SW480 (cell line): ENCODE results near the gene MRM1.
A peak's percentile ranks its signal among the peaks of the same experiment; 100 is the strongest.

Experiments used
- DNase-seq: peaks from one replicate; pipeline ENCODE4 v3.0.0-alpha.2; 2016; ENCODE audit warnings: low spot score

The MRM1 gene

DNA sequence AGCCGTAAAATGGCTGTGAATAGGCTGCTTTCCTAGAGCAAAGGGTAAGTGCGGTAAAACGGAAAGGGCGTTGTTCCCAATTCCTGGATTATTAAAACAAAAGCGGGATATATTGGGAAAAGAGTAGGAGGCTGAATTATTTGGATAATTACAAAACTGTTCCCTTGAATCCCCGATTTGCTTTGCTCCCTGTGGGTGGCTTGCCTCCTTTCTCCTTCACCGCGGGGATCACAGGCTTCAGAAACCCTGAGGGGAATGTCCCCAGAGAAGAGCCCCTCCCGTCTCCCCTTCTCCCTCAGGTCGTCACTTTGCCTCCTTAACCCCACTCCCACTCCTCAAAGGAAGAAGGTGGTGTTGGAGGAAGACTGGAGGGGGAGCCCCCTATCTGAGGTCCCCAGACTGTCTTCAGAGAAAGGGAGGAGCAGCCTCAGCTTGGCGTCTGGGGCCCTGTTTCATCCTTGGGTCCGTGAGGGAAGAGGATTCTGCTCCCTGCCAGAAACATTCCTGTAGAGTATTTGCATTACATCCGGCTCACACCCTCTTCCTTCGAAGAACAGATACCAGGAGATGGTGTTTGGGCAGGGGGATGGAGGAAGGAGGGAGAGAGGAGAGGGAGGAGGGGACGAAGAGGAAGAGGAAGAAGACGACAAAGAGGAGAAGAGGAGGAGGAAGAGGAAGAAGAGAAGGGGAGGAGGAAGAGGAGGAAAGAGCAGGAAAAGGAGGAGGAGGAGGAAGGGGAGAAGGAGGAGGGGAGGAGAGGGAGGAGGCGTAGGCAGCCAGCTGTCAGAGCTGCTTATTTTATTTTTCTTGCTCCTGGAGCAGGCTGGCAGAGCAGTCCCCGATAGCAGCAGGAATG is 31.8 kb downstream of the MRM1 start:
- no peak for DNase-seq

DNA sequence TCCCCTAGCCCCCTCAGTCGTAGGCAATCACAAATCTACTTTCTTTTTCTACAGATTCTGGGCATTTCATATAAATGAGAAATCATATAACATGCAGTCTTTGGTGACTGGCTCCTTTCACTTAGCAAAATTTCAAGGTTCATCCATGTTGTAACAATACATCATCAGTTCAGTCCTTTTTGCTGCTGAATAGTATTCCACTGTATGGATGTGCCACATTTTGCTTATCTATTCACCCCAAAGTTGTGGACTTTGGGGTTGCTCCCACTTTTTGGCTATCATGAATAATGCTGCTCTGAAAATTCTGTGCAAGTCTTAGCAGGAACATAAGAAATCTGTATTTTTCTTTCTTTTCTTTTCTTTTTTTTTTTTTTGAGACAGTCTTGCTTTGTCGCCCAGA is 39.0 kb downstream of the MRM1 start:
- no peak for DNase-seq

DNA sequence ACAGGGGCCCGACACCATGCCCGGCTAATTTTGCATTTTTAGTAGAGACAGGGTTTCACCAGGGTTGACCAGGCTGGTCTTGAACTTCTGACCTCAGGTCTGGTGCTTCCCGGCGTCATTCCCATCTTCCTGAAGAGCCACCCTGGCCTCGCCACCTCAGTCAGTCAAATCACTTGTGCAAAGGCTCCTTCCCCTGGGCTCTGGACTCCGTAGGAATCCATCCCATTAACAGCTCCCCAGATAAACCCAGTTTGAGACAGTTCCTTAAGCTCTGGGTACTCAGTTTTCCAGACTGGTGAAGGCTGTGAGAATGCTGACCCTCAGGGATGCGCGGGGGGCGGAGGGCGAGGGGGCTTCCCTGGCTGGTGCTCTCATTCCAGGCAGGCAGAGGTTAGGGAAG is 39.5 kb downstream of the MRM1 start:
- no peak for DNase-seq

DNA sequence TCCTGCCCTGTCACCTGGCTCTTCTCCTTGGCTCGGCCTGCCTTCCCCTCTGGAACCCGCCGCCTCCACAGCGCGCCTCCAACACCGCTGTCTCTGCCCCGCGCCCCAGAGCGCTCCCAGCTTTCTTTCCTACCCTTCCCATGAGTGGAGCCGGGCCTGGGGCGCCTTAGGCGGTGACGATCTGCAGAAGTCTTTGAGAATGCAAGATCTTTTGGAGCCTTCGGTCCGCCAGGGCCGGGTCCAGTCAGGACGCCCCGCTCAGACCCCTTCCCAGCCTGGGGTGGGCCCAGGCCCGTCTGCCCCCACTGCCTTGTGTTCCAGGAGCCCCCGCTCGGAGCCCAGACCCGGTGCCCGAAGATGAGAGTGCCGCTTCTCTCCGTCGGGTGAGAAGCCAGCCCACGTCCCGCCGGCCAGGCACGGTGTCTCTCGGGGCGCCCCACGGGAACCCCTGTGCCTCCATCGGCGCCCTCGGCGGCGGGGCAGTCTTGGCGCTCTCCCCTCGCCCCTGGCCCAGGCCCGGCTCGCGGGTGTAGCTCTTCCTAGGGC is 40.0 kb downstream of the MRM1 start:
- DNase-seq: no peak

DNA sequence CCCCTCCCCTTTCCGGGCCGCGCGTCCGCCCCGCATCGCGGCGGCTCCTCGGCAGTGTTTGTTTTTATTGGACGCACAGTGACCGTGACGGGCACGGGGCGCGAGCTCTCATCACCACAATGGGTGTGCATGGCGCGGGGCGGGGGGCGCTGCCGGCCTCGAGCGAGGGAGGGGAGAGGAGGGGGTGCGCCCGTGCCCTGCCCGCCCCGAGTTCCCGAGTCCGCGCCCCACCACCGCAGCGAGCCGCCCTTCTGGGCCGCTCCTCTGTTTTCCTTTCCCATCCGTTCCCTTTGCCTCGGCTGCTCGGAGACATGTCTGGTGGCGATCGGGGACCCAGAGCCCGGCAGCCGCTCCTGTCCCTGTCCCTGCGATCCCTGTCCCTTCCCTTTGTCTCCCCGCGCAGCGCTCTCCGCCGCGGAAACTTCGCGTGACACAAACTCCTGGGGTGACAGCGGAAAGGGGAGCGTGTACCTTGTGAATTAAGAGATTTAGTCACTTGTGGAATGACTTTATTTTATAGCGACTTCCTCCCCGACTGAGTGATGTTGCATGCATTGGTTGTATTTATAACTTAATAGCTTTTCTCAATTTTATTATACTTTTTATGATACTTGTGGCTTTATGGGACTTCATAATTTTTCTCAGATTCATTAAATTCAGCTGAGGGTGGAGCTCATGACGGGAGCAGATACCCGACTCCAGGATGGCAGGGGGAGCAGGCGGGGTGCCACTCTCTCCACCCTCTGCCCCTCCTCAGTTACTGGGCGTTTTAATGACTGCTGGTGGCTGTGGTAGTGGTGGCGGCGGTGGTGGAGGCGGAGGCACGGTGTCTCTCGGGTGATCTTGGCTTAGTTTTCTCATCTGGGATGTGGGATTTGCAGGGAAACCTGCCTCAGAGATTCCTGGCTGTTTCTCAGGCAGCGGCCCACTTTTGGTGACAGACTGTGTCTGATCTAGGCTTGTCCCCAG is 40.8 kb downstream of the MRM1 start:
- DNase-seq: peak; percentile 25

DNA sequence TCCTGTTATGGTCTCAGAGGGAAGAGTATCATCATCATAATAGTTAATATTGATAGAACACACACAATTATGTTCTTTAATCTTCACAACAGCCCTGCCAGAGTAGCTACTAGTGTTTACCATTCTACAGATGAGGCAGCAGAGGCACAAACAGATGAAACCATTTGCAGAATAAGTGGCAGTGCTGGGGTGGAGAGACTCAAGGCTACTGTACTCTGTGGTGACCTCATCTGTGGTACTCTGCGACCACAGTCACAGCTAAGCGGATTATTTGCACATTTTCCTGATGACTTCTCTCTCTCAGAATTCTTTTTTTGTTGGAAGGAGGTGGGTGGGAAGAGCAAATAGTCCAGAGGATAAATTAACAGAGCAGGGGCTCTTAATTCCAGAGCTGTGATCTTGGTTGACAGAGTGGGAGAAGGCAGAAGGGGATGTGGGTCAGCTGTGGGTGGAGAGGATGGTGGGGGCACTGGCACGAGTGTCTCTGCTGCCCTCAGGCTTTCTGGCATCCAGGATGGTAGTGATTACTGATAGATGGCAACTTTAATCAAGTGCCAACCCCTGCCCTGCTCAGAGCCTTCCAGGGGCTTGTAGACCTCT is 41.8 kb downstream of the MRM1 start:
- no peak for DNase-seq

DNA sequence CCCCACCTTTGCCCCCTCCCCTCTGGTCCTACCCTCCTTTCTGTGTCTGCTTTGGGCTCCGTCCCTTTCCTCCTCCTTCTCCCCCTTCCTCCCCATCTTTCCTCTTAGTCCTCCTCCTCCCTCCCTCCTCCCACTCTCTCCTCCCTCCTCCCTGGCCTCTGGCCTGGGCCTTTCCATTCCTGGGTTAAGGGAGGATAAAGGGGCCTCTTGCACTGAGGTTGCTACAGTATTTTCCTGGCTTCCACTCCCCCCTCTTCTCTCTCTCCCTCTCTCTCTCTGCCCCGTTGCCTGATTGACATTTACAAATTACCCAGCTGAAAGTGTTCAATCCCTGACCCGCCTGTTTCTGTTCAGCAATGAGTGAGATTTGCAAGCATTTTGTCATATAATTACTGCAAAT is 44.0 kb downstream of the MRM1 start:
- no peak for DNase-seq

DNA sequence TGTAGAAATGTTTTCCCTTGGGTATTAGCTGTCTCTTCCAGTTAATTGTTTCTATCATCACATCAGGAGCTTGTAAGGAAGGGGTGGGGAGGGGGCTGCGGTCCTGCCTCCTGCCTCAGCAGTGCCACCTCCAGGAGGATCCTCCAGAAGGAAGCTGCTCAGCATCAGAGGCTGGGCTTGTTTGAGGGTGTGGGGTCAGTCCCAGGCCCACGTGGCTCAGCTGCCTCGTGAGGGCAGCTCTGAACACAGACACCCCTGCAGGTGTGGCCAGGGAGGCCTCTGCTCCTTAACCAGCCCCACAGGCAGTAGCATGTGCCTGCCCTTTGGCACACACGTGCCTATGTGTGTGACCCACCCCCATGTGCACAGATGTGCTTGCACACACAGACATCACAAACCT is 46.3 kb downstream of the MRM1 start:
- no peak for DNase-seq

DNA sequence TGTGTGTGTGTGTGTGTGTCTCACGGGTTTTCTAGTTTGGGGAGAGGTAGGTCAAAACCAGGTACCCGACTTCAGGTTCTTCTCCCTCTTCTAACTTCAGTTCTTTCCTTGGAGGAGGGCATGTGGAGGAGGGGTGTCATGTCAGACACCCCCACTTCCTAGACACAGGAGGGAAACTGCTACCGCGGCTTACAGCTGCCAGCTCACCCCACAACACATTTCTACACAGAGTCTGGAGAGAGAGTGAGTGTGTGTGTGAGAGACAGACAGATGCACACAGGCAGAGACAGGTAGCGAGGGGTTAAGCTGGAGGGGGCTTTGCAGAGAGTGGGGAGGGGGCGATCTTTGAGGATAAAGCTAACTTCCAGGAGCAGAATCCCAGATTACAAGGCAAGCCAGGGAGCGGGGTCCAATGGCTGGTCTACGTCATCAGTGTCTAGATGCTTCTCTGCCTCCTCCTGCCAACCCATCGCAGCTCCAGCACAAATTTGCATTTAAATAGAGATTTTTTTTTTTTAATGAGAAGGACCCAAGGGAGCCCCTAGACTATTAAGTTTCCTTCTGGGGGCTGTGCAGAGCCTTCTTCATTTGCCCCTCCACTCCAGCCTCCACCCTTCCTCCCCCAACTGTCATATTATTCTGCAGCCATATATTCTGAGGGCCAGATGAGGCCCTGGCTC is 48.9 kb downstream of the MRM1 start:
- no peak for DNase-seq

DNA sequence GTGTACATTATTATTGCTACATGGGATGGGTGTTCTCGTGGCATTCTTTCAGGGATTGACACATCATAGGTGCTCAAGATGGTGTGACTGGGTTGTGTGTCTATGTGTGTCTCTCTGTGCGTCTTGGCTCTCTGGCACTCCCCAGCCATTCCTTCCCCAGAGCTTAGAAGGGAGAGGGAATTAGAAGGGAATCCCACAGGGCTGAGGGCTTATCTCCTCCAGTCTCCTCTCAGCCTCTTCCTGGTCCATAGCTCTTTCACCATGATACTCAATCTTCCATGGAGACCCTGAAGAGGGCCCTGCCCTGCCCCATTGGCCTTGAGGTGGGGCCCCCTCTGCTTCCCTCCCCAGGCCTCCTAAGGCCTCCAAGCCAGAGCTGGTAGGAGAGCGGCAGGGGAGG is 52.0 kb downstream of the MRM1 start:
- no peak for DNase-seq

DNA sequence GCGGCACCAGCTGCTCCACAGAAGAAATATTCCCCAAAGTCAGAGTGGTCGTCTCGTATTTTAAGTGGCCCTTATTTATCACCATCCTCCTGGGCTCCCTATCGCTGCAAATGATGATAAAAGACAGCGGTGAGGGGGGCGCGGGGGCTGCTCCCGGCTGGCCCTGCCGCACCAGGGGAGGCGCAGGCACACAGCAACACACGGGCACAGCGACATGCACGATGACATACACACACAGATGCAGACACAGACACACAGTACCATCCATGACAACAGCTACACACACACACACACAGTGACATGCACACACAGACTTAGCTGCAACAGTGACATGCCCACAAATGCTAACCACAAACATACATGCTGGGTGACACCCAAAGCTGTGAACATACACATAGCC is 52.5 kb downstream of the MRM1 start:
- DNase-seq: no peak

DNA sequence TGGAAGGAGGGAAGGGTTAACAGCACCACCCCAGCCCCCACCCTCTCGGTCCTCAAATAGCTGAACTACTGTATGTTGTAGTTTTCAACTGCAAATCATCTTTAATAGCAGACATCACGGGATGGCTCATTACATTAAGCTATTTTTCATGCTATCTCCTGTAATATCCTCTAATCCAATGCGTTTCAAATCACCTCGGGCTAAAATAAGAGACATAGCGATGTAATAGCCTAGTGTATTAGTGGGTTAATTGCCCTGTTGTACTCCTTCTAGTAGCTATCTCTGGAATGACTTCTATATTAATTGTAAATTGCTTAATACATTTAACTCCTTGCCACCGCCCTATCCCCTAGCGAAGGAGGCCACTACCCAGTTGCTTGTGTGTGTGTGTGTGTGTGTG is 54.3 kb downstream of the MRM1 start:
- DNase-seq: no peak

DNA sequence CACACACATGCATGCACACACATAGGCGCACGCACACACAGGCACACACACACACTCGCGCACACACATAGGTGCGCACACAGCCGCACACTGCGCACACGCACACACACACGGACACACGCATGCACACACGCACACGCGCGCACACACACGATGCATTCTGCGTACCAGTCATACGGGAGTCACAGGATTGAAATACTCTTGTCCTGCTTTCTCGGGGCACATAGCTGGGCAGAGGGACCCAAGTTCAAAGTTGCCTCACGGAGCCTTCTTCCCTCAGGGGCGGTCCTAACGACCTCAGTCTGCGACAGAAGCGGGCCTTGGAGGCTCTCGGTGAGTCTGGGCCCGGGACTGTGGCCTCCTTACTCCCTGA is 56.0 kb downstream of the MRM1 start:
- no peak for DNase-seq

DNA sequence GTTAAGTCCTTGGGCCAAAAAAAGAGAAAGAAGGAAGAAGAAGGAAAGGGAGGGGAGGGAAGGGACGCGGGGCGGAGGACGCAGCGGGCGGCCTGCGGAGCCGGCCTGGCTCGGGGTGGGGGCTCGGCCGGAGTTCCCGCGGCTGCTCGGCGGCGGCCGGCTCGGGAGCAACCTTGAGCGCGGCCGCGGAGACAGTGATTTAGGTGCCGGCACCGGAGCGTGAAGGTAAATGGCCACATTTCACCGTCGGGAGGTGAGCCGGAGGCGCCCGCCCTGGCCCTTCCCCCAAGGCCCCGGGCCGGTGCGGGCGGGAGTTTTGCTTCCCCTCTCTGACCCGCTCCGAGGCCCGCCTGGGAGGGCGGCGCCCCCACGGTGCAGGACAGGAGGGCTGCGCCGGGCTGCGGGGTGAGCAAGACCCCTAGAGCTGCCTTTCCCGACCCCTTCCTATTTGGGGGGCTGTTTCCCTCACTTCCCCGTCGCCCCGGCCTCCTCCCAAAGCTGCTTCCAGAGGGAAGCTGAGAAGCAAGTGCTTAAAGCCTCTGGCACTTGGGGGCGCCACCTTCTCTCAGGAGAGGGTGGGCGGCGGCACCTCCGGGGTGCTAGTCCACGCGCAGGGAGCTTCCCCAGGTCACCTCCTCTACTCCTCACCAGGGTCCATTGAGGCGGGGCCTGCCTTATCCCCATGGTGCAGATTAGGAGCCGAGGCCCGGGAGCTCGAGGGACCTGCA is 56.5 kb downstream of the MRM1 start:
- no peak for DNase-seq
